ENCODE measurements around the gene FBLN2.

FBLN2 gene

DNA sequence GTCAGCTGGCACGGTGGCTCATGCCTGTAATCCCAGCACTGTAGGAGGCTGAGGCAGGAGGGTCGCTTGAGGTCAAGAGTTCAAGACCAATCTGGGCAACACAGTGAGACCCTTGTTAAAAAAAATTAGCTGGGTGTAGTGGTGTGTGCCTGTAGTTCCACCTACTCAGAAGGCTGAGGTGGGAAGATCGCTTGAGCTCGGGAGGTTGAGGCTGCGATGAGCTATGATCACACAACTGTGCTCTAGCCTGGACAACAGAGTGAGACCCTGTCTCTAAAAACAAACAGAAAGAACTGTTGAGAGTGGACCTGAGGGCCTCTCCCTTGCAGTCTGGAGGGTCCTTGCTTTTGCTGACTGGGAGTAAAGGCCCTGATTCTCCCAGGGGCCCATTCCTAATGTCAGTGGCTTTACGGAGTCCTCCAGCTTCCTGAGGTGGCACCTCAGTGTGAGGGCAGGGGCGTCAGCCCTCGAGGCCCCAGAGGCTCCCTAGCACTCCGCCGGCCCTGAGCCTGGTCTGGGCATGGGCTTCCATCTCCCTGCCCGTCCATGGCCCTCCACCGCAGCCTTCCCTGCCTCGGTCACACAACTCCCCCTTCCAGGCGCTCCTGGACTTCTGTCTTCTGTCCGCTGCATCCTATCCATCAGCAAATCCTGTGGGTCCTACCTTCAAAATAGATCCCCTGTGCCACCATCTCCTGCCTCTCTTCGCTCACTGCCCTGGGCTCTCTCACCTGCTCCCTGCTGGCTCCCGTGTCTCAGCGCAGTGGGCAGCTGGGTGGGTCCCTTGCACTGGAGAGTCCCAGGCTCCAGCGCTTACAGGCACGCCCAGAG lies 19.0 kb downstream of the FBLN2 start:
- H3K4me3 ChIP-seq (ENCODE audit: low read length) = no peak overlapping the region
- no peak for TF ChIP-seq ZNF274 (IDR thresholded peaks at IDR 0.05; ENCODE audit: low read depth, low read length)

DNA sequence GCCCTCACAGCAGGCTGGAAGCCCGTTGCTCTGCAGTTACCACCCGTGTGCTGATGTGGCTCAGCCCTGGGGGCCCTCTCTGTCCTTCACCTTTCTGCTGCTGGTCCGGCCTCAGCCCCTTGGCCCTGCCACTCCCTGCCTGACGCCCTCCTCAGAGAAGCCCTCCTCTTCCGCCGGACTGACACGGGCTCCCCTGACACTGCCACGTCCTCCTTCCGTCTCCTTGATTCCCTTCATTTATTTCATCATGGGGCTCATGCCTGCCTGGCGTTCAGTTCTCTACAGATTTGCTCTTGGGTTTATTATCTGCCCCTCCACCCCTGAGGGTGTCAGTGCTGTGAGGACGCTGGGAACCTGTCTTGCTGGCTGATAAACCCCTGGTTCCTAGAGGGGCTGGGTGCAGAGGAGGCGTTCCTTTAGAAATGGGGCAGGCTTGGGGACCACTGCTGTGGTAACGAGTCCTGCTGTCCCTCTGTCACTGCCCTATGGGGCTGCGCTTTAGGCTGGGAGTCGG lies 19.6 kb downstream of the FBLN2 start:
- no peak overlapping the region for H3K4me3 ChIP-seq (ENCODE audit: low read length)
- no peak for TF ChIP-seq ZNF274 (IDR thresholded peaks at IDR 0.05; ENCODE audit: low read depth, low read length)

DNA sequence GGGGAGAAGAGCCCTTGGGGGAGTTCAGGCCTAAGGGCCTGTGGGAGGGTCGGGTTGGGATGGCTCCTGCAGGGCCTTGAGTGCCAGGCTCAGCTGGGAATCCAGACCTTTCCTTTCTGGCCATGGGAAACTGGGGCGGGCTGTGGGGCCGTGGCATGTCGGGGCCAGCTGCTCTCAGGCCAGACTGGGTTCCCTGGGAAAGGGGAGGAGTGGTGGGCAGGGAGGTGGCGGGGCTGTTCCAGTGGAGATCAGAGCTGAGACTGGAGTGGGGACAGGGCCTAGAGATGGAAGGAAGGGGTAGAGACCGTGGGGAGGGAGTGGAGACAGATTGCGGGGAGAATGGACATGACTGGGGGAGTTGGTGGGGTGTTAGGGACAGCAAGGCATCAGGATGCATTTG lies 20.3 kb downstream of the FBLN2 start:
- TF ChIP-seq ZNF274 (IDR thresholded peaks at IDR 0.05; ENCODE audit: low read depth, low read length) = no peak
- H3K4me3 ChIP-seq (ENCODE audit: low read length) = no peak overlapping the region

DNA sequence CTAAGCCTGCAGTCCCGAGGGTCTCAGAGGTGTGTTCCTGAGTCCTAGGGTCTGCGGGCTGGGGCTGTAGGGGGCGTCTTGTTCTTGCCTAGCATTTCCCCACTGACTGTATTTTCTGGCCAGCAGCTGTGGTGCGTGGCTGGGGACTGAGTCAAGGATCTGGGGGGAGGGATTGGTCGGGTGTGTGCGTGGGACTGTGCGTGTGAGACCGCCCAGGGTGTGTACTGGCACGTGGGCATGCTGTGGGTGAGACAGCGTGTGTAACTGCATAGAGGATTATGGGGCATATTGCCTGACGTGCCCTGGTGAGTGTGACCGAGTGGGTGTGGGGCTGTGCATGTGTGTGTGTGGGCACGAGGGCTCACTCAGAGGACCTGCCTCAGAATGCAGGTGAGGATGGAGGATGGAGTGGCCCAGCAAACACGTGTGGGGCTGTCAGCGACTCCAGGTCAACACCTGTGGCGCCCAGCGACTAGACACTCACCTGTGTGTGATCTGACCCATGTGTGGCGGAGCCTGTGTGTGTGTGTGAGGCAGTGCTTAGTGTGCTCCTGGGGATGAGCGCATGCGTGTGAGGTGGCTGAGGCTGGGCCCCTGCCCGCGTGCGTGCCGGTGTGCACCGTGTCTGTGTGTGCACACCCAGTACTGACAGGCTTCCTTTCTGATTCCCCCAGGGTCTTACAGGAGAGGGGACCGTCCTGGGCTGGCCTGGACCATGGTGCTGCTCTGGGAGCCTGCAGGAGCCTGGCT lies 20.9 kb downstream of the FBLN2 start:
- TF ChIP-seq ZNF274 (IDR thresholded peaks at IDR 0.05; ENCODE audit: low read depth, low read length) = no peak
- no peak overlapping the region for H3K4me3 ChIP-seq (ENCODE audit: low read length)

DNA sequence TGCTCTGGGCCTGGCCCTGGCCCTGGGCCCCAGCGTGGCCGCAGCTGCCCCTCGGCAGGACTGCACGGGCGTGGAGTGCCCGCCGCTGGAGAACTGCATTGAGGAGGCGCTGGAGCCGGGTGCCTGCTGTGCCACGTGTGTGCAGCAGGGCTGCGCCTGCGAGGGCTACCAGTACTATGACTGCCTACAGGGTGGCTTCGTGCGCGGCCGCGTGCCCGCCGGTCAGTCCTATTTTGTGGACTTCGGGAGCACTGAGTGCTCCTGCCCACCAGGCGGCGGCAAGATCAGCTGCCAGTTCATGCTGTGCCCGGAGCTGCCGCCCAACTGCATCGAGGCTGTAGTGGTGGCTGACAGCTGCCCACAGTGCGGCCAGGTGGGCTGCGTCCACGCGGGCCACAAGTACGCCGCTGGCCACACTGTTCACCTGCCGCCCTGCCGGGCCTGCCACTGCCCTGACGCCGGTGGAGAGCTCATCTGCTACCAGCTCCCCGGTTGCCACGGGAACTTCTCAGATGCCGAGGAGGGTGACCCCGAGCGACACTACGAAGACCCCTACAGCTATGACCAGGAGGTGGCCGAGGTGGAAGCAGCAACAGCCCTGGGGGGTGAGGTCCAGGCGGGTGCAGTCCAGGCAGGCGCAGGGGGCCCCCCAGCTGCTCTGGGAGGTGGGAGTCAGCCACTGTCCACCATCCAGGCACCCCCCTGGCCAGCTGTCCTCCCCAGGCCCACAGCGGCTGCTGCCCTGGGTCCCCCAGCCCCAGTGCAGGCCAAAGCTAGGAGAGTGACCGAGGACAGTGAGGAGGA lies 21.7 kb downstream of the FBLN2 start:
- TF ChIP-seq ZNF274 (IDR thresholded peaks at IDR 0.05; ENCODE audit: low read depth, low read length) = no peak

DNA sequence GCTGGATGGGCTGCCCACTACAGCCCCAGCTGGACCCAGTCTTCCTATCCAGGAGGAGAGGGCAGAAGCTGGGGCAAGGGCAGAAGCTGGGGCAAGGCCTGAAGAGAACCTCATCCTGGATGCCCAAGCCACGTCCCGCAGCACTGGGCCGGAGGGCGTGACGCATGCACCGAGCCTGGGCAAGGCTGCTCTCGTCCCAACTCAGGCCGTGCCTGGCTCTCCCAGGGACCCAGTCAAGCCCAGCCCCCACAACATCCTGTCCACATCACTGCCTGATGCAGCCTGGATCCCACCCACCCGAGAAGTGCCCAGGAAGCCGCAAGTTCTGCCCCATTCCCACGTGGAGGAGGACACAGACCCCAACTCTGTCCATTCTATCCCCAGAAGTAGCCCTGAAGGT lies 22.3 kb downstream of the FBLN2 start:
- TF ChIP-seq ZNF274 (IDR thresholded peaks at IDR 0.05; ENCODE audit: low read depth, low read length) = no peak
- no peak overlapping the region for H3K4me3 ChIP-seq (ENCODE audit: low read length)

More for the DNA sequence above, 21.7 kb downstream of the FBLN2 start:
- no peak overlapping the region for H3K4me3 ChIP-seq (ENCODE audit: low read length)

DNA sequence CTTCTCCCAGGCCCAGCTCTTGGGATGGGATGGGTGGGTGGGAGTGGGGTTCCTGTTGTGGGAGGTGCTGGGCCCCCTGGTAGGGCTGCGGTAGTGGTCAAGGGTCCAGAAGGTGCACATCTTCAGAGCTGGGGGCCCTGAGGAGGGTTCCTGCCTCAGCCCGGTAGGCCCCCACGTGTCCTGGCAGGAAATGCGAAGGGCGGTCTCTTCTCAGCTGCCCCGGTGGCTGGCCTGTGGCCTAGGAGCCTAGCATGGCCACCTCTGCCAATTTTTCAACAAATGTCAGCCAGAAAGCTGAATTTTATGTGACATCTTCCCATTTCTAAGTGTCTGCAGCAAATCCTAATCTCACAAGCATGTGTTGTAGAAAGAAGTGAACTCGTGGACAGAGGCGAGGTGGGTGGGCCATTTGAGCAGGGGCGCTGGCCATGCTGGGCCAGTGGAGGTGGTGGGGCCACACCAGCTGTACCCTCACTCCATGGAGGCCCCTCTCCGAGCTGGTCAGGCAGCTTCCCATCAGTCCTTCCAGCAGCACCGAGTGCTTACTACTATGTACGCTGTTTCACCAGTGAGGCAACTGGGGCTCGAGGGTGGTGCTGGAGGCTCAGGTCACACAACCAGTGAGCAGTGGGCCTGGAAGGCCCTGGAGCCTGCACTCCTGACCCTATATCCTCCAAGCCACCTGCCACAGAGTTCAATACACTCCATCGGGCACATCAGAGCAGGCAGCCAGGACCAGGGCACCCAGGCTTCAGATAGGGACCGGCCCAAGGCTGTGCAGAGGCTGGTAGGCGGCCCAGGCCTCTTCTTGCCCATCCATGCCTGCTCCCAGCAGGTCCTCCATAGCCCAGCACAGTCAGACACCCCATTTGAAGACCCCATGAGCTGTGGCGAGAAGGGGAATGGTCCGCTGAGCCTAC lies 23.2 kb downstream of the FBLN2 start:
- TF ChIP-seq ZNF274 (IDR thresholded peaks at IDR 0.05; ENCODE audit: low read depth, low read length) = no peak
- no peak overlapping the region for H3K4me3 ChIP-seq (ENCODE audit: low read length)

DNA sequence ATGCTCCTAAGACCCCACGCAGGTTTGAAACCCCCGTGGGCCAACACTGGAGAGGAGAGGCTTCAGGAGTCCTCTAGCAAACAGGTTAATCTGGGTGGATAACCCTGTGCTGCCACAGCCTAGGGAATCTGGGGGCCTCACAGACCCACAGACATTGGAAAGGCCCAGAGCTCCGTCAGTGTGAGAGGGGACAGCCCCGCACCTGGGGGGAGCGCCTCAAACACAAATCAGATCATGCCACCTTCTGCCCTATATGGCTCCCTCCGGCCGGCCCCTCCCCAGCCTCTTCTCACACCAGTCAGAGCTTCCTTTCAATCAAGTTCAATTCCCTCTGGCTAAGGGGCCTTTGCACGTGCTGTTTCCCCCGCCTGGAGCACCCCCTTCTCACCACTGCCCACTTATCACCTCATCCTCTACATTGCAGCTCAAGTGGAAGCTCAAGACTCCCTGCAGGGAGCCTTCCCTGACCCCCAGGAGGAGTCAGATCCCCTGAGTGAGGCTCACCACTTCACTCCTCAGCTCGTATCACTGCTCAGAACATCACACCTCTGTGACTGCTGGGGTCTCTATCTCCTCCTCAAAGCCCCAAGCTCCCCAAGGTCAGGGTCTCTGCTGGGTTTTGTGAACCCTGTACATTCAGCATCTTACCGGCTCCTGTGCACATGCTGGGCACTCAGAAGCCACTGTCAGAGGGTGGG lies 24.1 kb downstream of the FBLN2 start:
- no peak overlapping the region for H3K4me3 ChIP-seq (ENCODE audit: low read length)
- no peak for TF ChIP-seq ZNF274 (IDR thresholded peaks at IDR 0.05; ENCODE audit: low read depth, low read length)

DNA sequence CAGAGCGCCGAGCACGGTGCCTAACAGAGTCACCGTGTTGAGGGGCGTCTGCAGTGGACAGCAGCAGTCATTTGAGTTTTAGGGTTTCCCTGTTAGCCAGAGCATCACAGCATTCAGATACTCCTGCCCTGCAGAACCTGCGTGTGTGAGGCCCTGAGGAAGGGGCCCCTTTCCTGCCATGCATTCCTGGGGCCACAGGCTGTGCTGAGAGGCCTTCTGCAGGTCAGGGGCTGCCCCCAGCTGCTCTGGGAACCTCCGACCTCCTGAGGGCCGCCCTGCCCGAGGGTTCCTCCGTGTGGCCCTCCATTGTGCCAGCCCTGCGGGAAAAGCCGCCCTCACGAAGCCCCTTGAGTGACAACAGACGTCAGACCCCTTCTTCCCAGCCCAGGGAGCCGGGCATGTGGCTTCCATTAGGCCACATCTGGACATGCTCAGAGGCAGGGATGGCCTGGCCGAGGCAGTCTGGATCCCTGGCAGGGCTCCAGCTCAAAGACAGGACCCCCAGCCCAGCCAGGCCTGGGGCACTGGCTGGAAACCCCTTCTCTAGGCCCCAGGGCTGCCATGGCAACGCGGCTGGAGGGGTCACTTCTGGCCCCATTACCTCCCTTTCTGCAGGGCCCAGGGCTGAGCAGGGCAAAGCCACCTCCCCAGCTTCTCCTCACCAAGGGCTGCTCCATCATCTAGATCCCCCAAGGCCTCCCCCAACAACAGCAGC lies 25.3 kb downstream of the FBLN2 start:
- no peak for TF ChIP-seq ZNF274 (IDR thresholded peaks at IDR 0.05; ENCODE audit: low read depth, low read length)
- H3K4me3 ChIP-seq (ENCODE audit: low read length) = no peak overlapping the region

DNA sequence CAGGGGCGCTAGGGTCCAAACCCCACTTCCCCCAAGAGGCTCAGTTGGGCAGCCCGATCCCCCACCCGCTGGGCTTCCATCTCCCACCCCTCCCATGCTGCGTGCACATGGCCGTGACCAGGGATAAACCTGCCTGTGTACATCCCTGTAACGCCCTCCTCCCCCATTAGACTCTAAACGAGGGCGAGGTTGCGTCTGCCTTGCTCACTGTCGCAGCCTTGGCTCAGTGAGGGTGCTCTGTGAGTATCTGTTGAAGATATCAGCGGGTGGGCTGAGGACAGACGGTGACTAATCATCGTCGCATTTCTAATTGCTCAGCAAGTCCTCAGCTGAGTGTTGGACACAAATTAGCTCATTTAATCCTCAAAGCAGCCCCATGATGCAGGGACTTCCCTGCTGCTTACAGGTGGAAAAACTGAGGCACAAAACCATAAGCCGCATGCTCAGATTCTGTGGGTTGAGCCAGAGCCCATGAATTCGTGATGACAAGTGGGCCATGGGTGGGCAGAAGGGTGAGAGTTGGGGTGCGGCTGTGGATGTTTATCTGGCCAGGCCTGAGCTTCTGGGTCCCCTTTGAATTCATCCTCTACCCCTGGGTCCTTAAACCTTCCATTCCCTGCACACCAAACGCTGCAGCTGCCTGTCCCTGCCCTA lies 26.0 kb downstream of the FBLN2 start:
- TF ChIP-seq ZNF274 (IDR thresholded peaks at IDR 0.05; ENCODE audit: low read depth, low read length) = no peak
- no peak overlapping the region for H3K4me3 ChIP-seq (ENCODE audit: low read length)

DNA sequence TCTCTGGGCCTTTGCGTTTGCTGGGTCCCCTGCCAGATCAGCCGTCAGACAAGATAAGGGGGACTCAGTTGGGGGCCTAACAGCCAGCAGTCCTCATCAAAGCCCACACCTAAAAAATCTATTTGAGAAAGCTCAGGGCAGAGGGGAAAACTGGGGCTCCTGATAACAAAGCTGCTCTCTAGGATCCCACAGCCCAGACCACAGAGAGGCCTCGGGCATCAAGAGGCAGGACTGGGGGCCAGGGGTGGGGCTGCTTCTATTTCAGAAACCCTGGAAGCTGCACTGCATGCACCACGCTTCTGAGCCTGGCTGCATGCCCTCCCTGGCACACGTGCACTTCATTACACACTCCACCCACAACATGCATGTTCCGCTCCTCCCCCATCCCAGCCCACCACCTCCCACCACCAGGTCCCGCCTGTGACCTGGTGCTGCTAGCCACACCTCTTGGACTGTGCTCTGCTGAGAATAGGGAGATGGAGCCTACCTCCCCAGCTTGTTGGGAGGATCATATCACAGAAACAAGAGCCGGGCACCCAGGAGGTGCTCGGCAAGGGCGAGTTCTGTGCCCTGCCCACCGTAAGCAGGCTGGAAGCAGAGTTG lies 26.6 kb downstream of the FBLN2 start:
- H3K4me3 ChIP-seq (ENCODE audit: low read length) = no peak overlapping the region
- TF ChIP-seq ZNF274 (IDR thresholded peaks at IDR 0.05; ENCODE audit: low read depth, low read length) = no peak
